Liver (tissue), 3 donors: Measurements from ENCODE around the gene YKT6.

ENCODE experiments used
- GABPA ChIP-seq, 2 donors: IDR thresholded peaks in 1 of 2; conservative IDR thresholded peaks in 1 of 2; 2 replicates each; pipeline ENCODE4 v1.6.1; 2016; ENCODE audit warnings: antibody characterized with exemption in 2 of 2, mild to moderate bottlenecking in 1 of 2, moderate library complexity in 1 of 2
- HNF4A ChIP-seq, 2 donors: conservative IDR thresholded peaks; 2 replicates each; pipeline ENCODE4 v1.6.1; 2016; ENCODE audit warnings: antibody characterized with exemption in 2 of 2, mild to moderate bottlenecking in 2 of 2
- JUND ChIP-seq, 2 donors: IDR thresholded peaks; 2 replicates each; pipeline ENCODE4 v1.6.1; 2016; ENCODE audit warnings: antibody characterized with exemption in 2 of 2
- RXRA ChIP-seq, 2 donors: IDR thresholded peaks; 2 replicates each; pipeline ENCODE4 v1.6.1; 2017 to 2018; ENCODE audit warnings: antibody characterized with exemption in 2 of 2, mild to moderate bottlenecking in 1 of 2
- TAF1 ChIP-seq: conservative IDR thresholded peaks from 2 replicates; pipeline ENCODE4 v1.6.1; 2016; ENCODE audit warnings: antibody characterized with exemption, mild to moderate bottlenecking
- YY1 ChIP-seq: IDR thresholded peaks from 2 replicates; pipeline ENCODE4 v1.6.1; 2016; ENCODE audit warnings: antibody characterized with exemption, mild to moderate bottlenecking
- TF ChIP-seq, protein P1 (sequence below): fragments of 150-350 bp; IDR thresholded peaks from 2 replicates; pipeline ENCODE4 v1.5.1; 2017; ENCODE audit warnings: improper control_type of control experiment, low read depth, low read length; ENCODE audit not compliant: missing input control
- TF ChIP-seq, protein P2 (sequence below): IDR thresholded peaks from 2 replicates; pipeline ENCODE4 v1.6.1; 2016; ENCODE audit warnings: antibody characterized with exemption, mild to moderate bottlenecking
- TF ChIP-seq, protein P3 (sequence below): IDR thresholded peaks from 2 replicates; pipeline ENCODE4 v1.6.1; 2016; ENCODE audit warnings: antibody characterized with exemption
- donor health status: healthy.
- donor health status: healthy.

DNA sequence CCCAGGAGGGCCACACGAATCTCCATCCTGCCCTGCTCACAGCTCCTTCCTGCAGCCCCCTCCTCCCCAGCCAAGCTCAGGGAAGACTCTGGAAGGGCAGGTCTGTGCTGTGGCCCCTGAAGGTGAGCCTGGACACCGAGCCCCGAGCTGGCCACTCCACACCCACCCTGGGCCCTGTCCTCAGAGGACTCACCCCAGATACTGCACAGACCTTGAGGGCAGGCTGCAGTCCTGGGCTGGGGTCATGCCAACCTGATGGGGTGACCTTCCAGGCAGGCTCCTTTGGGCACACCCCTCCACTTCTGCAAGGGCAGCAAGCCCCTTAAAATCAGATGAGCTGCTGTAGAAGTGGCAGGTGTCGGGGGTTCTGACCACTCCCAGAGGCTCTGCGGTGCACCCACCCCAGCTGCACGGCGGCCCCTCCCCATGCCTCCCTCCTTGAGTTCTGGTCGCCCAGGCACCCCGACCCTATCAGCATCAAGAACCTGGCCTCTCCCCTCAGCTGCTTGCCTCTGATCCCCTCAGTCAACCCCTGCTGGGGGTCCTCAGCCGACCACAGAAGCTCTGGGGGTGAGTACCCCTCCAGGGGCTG, 24.3 kb downstream of the YKT6 start:
- TF ChIP-seq, protein P1, sequence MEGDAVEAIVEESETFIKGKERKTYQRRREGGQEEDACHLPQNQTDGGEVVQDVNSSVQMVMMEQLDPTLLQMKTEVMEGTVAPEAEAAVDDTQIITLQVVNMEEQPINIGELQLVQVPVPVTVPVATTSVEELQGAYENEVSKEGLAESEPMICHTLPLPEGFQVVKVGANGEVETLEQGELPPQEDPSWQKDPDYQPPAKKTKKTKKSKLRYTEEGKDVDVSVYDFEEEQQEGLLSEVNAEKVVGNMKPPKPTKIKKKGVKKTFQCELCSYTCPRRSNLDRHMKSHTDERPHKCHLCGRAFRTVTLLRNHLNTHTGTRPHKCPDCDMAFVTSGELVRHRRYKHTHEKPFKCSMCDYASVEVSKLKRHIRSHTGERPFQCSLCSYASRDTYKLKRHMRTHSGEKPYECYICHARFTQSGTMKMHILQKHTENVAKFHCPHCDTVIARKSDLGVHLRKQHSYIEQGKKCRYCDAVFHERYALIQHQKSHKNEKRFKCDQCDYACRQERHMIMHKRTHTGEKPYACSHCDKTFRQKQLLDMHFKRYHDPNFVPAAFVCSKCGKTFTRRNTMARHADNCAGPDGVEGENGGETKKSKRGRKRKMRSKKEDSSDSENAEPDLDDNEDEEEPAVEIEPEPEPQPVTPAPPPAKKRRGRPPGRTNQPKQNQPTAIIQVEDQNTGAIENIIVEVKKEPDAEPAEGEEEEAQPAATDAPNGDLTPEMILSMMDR: no peak
- TF ChIP-seq, protein P2, sequence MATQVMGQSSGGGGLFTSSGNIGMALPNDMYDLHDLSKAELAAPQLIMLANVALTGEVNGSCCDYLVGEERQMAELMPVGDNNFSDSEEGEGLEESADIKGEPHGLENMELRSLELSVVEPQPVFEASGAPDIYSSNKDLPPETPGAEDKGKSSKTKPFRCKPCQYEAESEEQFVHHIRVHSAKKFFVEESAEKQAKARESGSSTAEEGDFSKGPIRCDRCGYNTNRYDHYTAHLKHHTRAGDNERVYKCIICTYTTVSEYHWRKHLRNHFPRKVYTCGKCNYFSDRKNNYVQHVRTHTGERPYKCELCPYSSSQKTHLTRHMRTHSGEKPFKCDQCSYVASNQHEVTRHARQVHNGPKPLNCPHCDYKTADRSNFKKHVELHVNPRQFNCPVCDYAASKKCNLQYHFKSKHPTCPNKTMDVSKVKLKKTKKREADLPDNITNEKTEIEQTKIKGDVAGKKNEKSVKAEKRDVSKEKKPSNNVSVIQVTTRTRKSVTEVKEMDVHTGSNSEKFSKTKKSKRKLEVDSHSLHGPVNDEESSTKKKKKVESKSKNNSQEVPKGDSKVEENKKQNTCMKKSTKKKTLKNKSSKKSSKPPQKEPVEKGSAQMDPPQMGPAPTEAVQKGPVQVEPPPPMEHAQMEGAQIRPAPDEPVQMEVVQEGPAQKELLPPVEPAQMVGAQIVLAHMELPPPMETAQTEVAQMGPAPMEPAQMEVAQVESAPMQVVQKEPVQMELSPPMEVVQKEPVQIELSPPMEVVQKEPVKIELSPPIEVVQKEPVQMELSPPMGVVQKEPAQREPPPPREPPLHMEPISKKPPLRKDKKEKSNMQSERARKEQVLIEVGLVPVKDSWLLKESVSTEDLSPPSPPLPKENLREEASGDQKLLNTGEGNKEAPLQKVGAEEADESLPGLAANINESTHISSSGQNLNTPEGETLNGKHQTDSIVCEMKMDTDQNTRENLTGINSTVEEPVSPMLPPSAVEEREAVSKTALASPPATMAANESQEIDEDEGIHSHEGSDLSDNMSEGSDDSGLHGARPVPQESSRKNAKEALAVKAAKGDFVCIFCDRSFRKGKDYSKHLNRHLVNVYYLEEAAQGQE: no peak
- TF ChIP-seq YY1: no peak
- no peak for TF ChIP-seq JUND (IDR thresholded peaks at IDR 0.05)
- TF ChIP-seq, protein P3, sequence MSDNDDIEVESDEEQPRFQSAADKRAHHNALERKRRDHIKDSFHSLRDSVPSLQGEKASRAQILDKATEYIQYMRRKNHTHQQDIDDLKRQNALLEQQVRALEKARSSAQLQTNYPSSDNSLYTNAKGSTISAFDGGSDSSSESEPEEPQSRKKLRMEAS: no peak
- TF ChIP-seq GABPA (IDR thresholded peaks at IDR 0.05 in 1 of 2, conservative IDR thresholded peaks at IDR 0.05 in 1 of 2): no peak
- no peak for TF ChIP-seq RXRA (IDR thresholded peaks at IDR 0.05)
- no peak for TF ChIP-seq HNF4A (conservative IDR thresholded peaks at IDR 0.05)
- TF ChIP-seq TAF1: no peak
